Breast epithelium (tissue), 3 donors: ENCODE data around the gene TMC3.

Experiments used
- CTCF ChIP-seq, 3 donors: fragments of 450-650 bp; IDR thresholded peaks; one replicate each; pipeline ENCODE4 v1.5.1; 2016 to 2017; ENCODE audit warnings: antibody characterized with exemption in 3 of 3, mild to moderate bottlenecking in 3 of 3, moderate library complexity in 3 of 3
- POLR2A ChIP-seq: fragments of 450-650 bp; IDR thresholded peaks from one replicate; pipeline ENCODE4 v1.6.1; 2016; ENCODE audit warnings: antibody characterized with exemption, mild to moderate bottlenecking, moderate library complexity
- POLR2AphosphoS5 ChIP-seq, 3 donors: sonication (generic); formaldehyde crosslinking; IDR thresholded peaks; one replicate each; pipeline ENCODE4 v1.6.1; 2017; ENCODE audit warnings: antibody characterized with exemption in 3 of 3

GRCh38 chr15:81337241-81337640 lies 36.8 kb downstream of the TMC3 start:
- TF ChIP-seq CTCF (IDR thresholded peaks at IDR 0.05) (no peak), POLR2A (no peak), POLR2AphosphoS5 (IDR thresholded peaks at IDR 0.05) (no peak)
